A549 (cell line): Measurements from ENCODE around the gene MRPL28. TPM values are rescaled to one million over a fixed set of nuclear protein-coding genes. Genes with fewer than 3 reads are reported as not detected.

Experiments used
- ATAC-seq, 2 experiments: fragments of 200-7000 bp in 1 of 2; fragments of >200 bp in 1 of 2; cut with Nextera tagmentation in 1 of 2; cut with Tn5 transposase in 1 of 2; 3 replicates each; pipeline versions ENCODE4 v1.8.0 to v1.9.1; 2018 to 2020; ENCODE audit warnings: mild to moderate bottlenecking in 1 of 2, moderate library complexity in 1 of 2
- CTCF ChIA-PET: fragments of 300-600 bp; sonication (Branson Sonifier 250); formaldehyde crosslinking; extraction: SDS; loops from one replicate; lab custom pipeline; 2021; ENCODE audit warnings: antibody characterized with exemption, inconsistent platforms; lab: Yijun Ruan, JAX
- POLR2A ChIA-PET: fragments of 350-600 bp; formaldehyde crosslinking; extraction: SDS; loops from one replicate; lab custom pipeline; 2021; ENCODE audit warnings: antibody characterized with exemption, inconsistent platforms; lab: Yijun Ruan, JAX
- DNase-seq, 2 experiments: peaks; one replicate each; pipeline versions ENCODE4 v3.0.0 to v3.0.0-alpha.2; 2011 to 2016; ENCODE audit warnings: low read depth in 1 of 2, low spot score in 1 of 2
- FAIRE-seq: peaks from 2 replicates; lab custom pipeline; 2011; peaks lifted over from hg19 to GRCh38; lab: Jason Lieb, UNC
- H3K27ac ChIP-seq, 2 experiments: fragments of >200 bp; sonication (Bioruptor Twin); formaldehyde crosslinking; 3 replicates each; pipeline ENCODE4 v1.5.1; 2016 to 2017
- H3K4me1 ChIP-seq: fragments of >200 bp; sonication (Bioruptor Twin); formaldehyde crosslinking; 3 replicates; pipeline ENCODE4 v1.6.1; 2016
- H3K4me2 ChIP-seq: fragments of >200 bp; sonication (Bioruptor Twin); formaldehyde crosslinking; 3 replicates; pipeline ENCODE4 v1.6.1; 2016
- H3K4me3 ChIP-seq: fragments of >200 bp; sonication (Bioruptor Twin); formaldehyde crosslinking; 3 replicates; pipeline ENCODE4 v1.5.1; 2016
- H3K9me3 ChIP-seq: fragments of >200 bp; sonication (Bioruptor Twin); formaldehyde crosslinking; 3 replicates; pipeline ENCODE4 v1.6.1; 2016
- ATOH8 ChIP-seq: fragments of 250-450 bp; sonication (Bioruptor Pico); IDR thresholded peaks from 2 replicates; pipeline ENCODE4 v1.5.0; 2020; ENCODE audit warnings: low read depth, mild to moderate bottlenecking, moderate library complexity
- BHLHE40 ChIP-seq: IDR thresholded peaks from 2 replicates; pipeline ENCODE4 v1.6.1; 2012; ENCODE audit warnings: low read depth, low read length, inconsistent platforms
- CBX2 ChIP-seq: fragments of 200-600 bp; sonication (generic); IDR thresholded peaks from 2 replicates; pipeline ENCODE4 v1.6.1; 2016; ENCODE audit warnings: low read depth, mild to moderate bottlenecking, borderline replicate concordance
- EHMT2 ChIP-seq: fragments of 200-600 bp; sonication (generic); IDR thresholded peaks from 2 replicates; pipeline ENCODE4 v1.6.1; 2016; ENCODE audit warnings: antibody characterized with exemption, low read depth, mild to moderate bottlenecking, moderate library complexity
- ESRRA ChIP-seq: fragments of 150-350 bp; IDR thresholded peaks from 2 replicates; pipeline ENCODE4 v1.6.1; 2014; ENCODE audit warnings: mild to moderate bottlenecking, low read length, borderline replicate concordance
- FOXS1 ChIP-seq: fragments of 250-450 bp; sonication (Bioruptor Pico); IDR thresholded peaks from 2 replicates; pipeline ENCODE4 v1.5.0; 2020; ENCODE audit warnings: mild to moderate bottlenecking, moderate library complexity
- GATA3 ChIP-seq: IDR thresholded peaks from 2 replicates; pipeline ENCODE4 v1.6.1; 2012; ENCODE audit warnings: borderline replicate concordance
- HES2 ChIP-seq: fragments of >200 bp; sonication (Bioruptor Twin); formaldehyde crosslinking; IDR thresholded peaks from 2 replicates; pipeline ENCODE4 v1.6.1; 2016
- HOXB13 ChIP-seq: fragments of 250-450 bp; sonication (Bioruptor Pico); IDR thresholded peaks from 2 replicates; pipeline ENCODE4 v1.5.0; 2020; ENCODE audit warnings: low read depth, mild to moderate bottlenecking, moderate library complexity
- HOXB5 ChIP-seq: fragments of 250-450 bp; sonication (Bioruptor Pico); IDR thresholded peaks from 2 replicates; pipeline ENCODE4 v1.5.0; 2020; ENCODE audit warnings: mild to moderate bottlenecking, moderate library complexity
- KDM5A ChIP-seq: fragments of 200-600 bp; sonication (generic); IDR thresholded peaks from 2 replicates; pipeline ENCODE4 v1.6.1; 2016; ENCODE audit warnings: antibody characterized with exemption, mild to moderate bottlenecking
- PHF8 ChIP-seq: fragments of 200-600 bp; sonication (generic); IDR thresholded peaks from 2 replicates; pipeline ENCODE4 v1.6.1; 2016; ENCODE audit warnings: low read depth, mild to moderate bottlenecking, antibody characterized with exemption, moderate library complexity, borderline replicate concordance
- RAD21 ChIP-seq, 2 experiments: fragments of >200 bp in 1 of 2; sonication (Bioruptor Twin) in 1 of 2; formaldehyde crosslinking in 1 of 2; IDR thresholded peaks in 1 of 2; conservative IDR thresholded peaks in 1 of 2; 2 replicates in 1 of 2; 3 replicates in 1 of 2; pipeline ENCODE4 v1.6.1; 2012 to 2018; ENCODE audit warnings: inconsistent platforms in 1 of 2
- RNF2 ChIP-seq: fragments of 200-600 bp; sonication (generic); IDR thresholded peaks from 2 replicates; pipeline ENCODE4 v1.6.1; 2016; ENCODE audit warnings: low read depth, mild to moderate bottlenecking, antibody characterized with exemption, moderate library complexity, borderline replicate concordance
- SMC3 ChIP-seq: fragments of >200 bp; sonication (Bioruptor Twin); formaldehyde crosslinking; IDR thresholded peaks from 3 replicates; pipeline ENCODE4 v1.6.1; 2018; ENCODE audit warnings: inconsistent platforms
- SREBF2 ChIP-seq: fragments of 450-650 bp; IDR thresholded peaks from 2 replicates; pipeline ENCODE4 v1.6.1; 2014; ENCODE audit warnings: mild to moderate bottlenecking, moderate library complexity
- ZC3H11A ChIP-seq: fragments of 450-650 bp; IDR thresholded peaks from 2 replicates; pipeline ENCODE4 v1.6.1; 2014; ENCODE audit warnings: antibody characterized with exemption, mild to moderate bottlenecking
- ZNF302 ChIP-seq: fragments of 250-450 bp; sonication (Bioruptor Pico); IDR thresholded peaks from 2 replicates; pipeline ENCODE4 v1.9.0; 2021; ENCODE audit warnings: inconsistent platforms, mild to moderate bottlenecking, moderate library complexity
- WGBS: methylation state at CpG from one replicate; pipeline ENCODE4 v1.1.6; 2017; ENCODE audit errors: missing lambda C conversion rate; 5-methylcytosine and 5-hydroxymethylcytosine counted together
- polyA plus RNA-seq, 4 experiments: library from polyadenylated mRNA; depleted of rRNA in 3 of 4; stranded (reverse); fragments of >200 nt; fragmentation: RNase III in 1 of 4; extraction: RNeasy Plus Mini Kit Qiagen cat#74134 plus additional on column Dnase treatment in 1 of 4; gene quantifications; 2 replicates in 3 of 4; 3 replicates in 1 of 4; pipeline ENCODE4 v1.2.3, GENCODE V29; 2011 to 2017
- TF ChIP-seq, protein P1 (sequence below): fragments of 450-650 bp; IDR thresholded peaks from 2 replicates; pipeline ENCODE4 v1.6.1; 2014; ENCODE audit warnings: antibody characterized with exemption

MRPL28 gene
- polyA plus RNA-seq, 2 of the 4 experiments (the other 2 are of a cell fraction), result 130 to 139 TPM

DNA sequence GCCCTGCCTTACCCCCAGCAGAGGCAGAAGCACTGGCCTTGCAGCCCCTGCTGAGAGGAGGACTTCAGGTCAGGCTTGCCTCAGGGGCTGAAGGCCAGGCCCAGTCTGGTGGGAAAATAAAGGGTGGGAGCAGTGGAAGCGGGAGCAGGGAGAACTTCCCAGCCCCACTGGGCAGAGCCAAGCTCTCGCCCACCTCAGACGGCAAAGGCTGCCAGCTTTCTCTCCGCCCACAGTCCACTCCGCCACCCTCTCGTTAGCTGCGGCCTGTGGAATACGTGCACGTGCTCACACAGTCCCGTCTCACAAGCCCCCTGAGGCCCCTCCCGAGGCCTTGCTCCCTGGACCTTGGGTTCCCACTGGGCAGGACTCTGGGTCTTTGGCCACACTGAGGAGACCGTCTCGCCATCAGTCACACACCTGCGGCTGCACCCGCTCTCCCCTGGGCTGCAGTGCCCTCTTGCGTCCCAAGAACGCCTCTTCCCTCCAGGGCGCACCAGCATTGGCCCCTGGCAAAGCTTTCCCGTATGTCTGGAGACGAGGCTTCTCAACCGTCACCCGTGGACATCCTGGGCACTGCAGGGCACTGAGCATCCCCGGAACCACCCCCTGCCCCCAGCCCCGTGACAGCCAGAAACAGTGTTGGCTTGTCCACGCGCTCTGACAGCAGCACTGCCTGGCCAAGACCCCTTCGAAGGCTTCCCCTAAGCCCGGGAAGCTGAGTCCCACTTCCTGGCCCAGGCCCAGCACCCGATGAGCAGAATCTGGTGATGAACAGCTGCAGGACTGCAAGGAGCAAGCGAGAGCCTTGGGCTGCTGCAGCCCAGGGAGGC lies 8.3 kb downstream of the MRPL28 start (continued):
- TF ChIP-seq SMC3, result peak; percentile 84
- no peak for TF ChIP-seq KDM5A
- no peak for TF ChIP-seq GATA3
- TF ChIP-seq RAD21 (conservative IDR thresholded peaks at IDR 0.05 in 1 of 2, IDR thresholded peaks at IDR 0.05 in 1 of 2), result peak; percentile 96 to 97
- TF ChIP-seq RNF2, result no peak
- TF ChIP-seq FOXS1 (CRISPR knock-in tag), result no peak
- TF ChIP-seq CBX2, result no peak
- no peak for TF ChIP-seq ATOH8 (CRISPR knock-in tag)
- no peak for TF ChIP-seq HES2

GRCh38 chr16:361341-361871 lies 8.9 kb downstream of the MRPL28 start:
- 80% methylated on average over 26 of the region's 30 CpGs for WGBS
- CTCF ChIA-PET, result interaction anchor here (0.6 to 7.6 kb wide), 47 partner anchors 10 to 327 kb away, joined by 3 to 80 read pairs (median 7); partner anchors contain the start of genes AXIN1, FAM234A, HBQ1 and MRPL28
- peaks cover 7% of the 10 kb centered on the region; the same call in 2 of the 3 replicates for H3K4me1 ChIP-seq
- no peak overlapping the region for H3K4me3 ChIP-seq
- no peaks in the 10 kb centered on the region for H3K9me3 ChIP-seq
- ATAC-seq (no peak), DNase-seq (no peak), FAIRE-seq (no peak)
- POLR2A ChIA-PET, result interaction anchor here (0.9 to 1.4 kb wide), 2 partner anchors 134 to 283 kb away, joined by 3 to 5 read pairs; partner anchors contain the start of gene MPG
- peak overlapping the region; percentile 75; the same call in 1 of the 3 replicates for H3K4me2 ChIP-seq
- no peak overlapping the region for H3K27ac ChIP-seq
- TF ChIP-seq EHMT2 (no peak), ZC3H11A (no peak), CBX2 (no peak), KDM5A (no peak), SREBF2 (no peak), HES2 (no peak), ZNF302 (CRISPR knock-in tag) (no peak)

GRCh38 chr16:360698-361336 lies 9.5 kb downstream of the MRPL28 start:
- WGBS, result 82% methylated on average over 46 of the region's 47 CpGs
- FAIRE-seq (no peak), DNase-seq (no peak)
- H3K4me1 ChIP-seq, result peaks cover 7% of the 10 kb centered on the region; the same call in 2 of the 3 replicates
- TF ChIP-seq SMC3, result no peak
- TF ChIP-seq PHF8, result no peak
- no peak for TF ChIP-seq BHLHE40
- TF ChIP-seq HOXB5 (CRISPR knock-in tag), result no peak
- no peak for TF ChIP-seq HOXB13 (CRISPR knock-in tag)
- TF ChIP-seq ESRRA, result no peak
- no peak for TF ChIP-seq KDM5A
- TF ChIP-seq, protein P1, sequence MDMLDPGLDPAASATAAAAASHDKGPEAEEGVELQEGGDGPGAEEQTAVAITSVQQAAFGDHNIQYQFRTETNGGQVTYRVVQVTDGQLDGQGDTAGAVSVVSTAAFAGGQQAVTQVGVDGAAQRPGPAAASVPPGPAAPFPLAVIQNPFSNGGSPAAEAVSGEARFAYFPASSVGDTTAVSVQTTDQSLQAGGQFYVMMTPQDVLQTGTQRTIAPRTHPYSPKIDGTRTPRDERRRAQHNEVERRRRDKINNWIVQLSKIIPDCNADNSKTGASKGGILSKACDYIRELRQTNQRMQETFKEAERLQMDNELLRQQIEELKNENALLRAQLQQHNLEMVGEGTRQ, result no peak
- TF ChIP-seq, all 56 proteins: peak for 0
- ChIA-PET POLR2A (no interaction called here), CTCF (interaction anchor here (0.7 to 7.6 kb wide), 22 partner anchors 10 to 297 kb away, joined by 3 to 80 read pairs (median 12); partner anchors contain the start of genes AXIN1, FAM234A, HBQ1 and RHBDF1)
- H3K4me3 ChIP-seq, result no peak overlapping the region
- ATAC-seq, result no peak
- H3K9me3 ChIP-seq, result no peaks in the 10 kb centered on the region
- H3K4me2 ChIP-seq, result no peak overlapping the region
- H3K27ac ChIP-seq, result no peak overlapping the region
